Mesenchymal stem cell (in vitro differentiated cells and primary cell): Measurements from ENCODE around the gene HOMER2.

Experiments
- DNase-seq: peaks from one replicate; pipeline ENCODE4 v3.0.0-alpha.2; 2013
- H2AFZ ChIP-seq: one replicate; pipeline ENCODE4 v1.6.1; 2013; ENCODE audit warnings: low read depth, mild to moderate bottlenecking, control low read depth, inconsistent platforms, low read length, moderate library complexity
- H2AK5ac ChIP-seq: 2 replicates; pipeline ENCODE4 v1.6.1; 2013; ENCODE audit warnings: low read length, moderate library complexity, mild to moderate bottlenecking, inconsistent platforms; ENCODE audit not compliant: severe bottlenecking
- H2BK120ac ChIP-seq: one replicate; pipeline ENCODE4 v1.6.1; 2013; ENCODE audit warnings: low read depth, mild to moderate bottlenecking, inconsistent platforms, low read length, moderate library complexity
- H2BK12ac ChIP-seq, 2 experiments: one replicate each; pipeline ENCODE4 v1.6.1; 2013; ENCODE audit warnings: inconsistent platforms in 2 of 2, low read length in 2 of 2, mild to moderate bottlenecking in 2 of 2, moderate library complexity in 2 of 2, control low read depth in 1 of 2
- H2BK15ac ChIP-seq: one replicate; pipeline ENCODE4 v1.6.1; 2013; ENCODE audit warnings: mild to moderate bottlenecking, low read depth, inconsistent platforms; ENCODE audit not compliant: poor library complexity, severe bottlenecking
- H2BK5ac ChIP-seq: 2 replicates; pipeline ENCODE4 v1.6.1; 2013; ENCODE audit warnings: low read depth, mild to moderate bottlenecking, low read length, control low read depth, inconsistent platforms; ENCODE audit not compliant: poor library complexity, severe bottlenecking
- H3K14ac ChIP-seq, 2 experiments: one replicate each; pipeline ENCODE4 v1.6.1; 2013; ENCODE audit warnings: inconsistent platforms in 2 of 2, low read length in 2 of 2, control low read depth in 1 of 2, mild to moderate bottlenecking in 1 of 2, moderate library complexity in 1 of 2
- H3K18ac ChIP-seq, 2 experiments: one replicate each; pipeline ENCODE4 v1.6.1; 2013; ENCODE audit warnings: inconsistent platforms in 2 of 2, low read length in 2 of 2, control low read depth in 1 of 2, low read depth in 1 of 2, mild to moderate bottlenecking in 1 of 2
- H3K23ac ChIP-seq, 2 experiments: one replicate each; pipeline ENCODE4 v1.6.1; 2013; ENCODE audit warnings: inconsistent platforms in 2 of 2, low read length in 2 of 2, mild to moderate bottlenecking in 2 of 2, moderate library complexity in 2 of 2, control low read depth in 1 of 2
- H3K27ac ChIP-seq: 2 replicates; pipeline ENCODE4 v1.5.1; 2013; ENCODE audit warnings: mild to moderate bottlenecking, moderate library complexity, low read length, control low read depth, inconsistent platforms; ENCODE audit not compliant: poor library complexity, severe bottlenecking
- H3K27me3 ChIP-seq, 2 experiments: 2 replicates each; pipeline versions ENCODE4 v1.6.1 to v1.7.0; 2013; ENCODE audit warnings: low read length in 2 of 2, mild to moderate bottlenecking in 2 of 2, moderate library complexity in 2 of 2, control low read depth in 1 of 2, inconsistent platforms in 1 of 2; ENCODE audit not compliant: control insufficient read depth in 1 of 2, insufficient read depth in 1 of 2
- H3K36me3 ChIP-seq, 2 experiments: 2 replicates each; pipeline versions ENCODE4 v1.6.1 to v1.7.0; 2013; ENCODE audit warnings: low read length in 2 of 2, control low read depth in 1 of 2, inconsistent platforms in 1 of 2, low read depth in 1 of 2, mild to moderate bottlenecking in 1 of 2; ENCODE audit not compliant: insufficient read depth in 2 of 2, control insufficient read depth in 1 of 2
- H3K4ac ChIP-seq, 2 experiments: one replicate each; pipeline ENCODE4 v1.6.1; 2013; ENCODE audit warnings: inconsistent platforms in 2 of 2, low read length in 2 of 2, mild to moderate bottlenecking in 2 of 2, moderate library complexity in 2 of 2, control low read depth in 1 of 2, low read depth in 1 of 2
- H3K4me1 ChIP-seq: 2 replicates; pipeline ENCODE4 v1.6.1; 2013; ENCODE audit warnings: low read depth, low read length, control low read depth; ENCODE audit not compliant: control insufficient read depth, insufficient read depth
- H3K4me2 ChIP-seq: 2 replicates; pipeline ENCODE4 v1.6.1; 2013; ENCODE audit warnings: low read length, mild to moderate bottlenecking, inconsistent platforms; ENCODE audit not compliant: poor library complexity, severe bottlenecking
- H3K4me3 ChIP-seq, 2 experiments: 2 replicates each; pipeline versions ENCODE4 v1.5.1 to v1.7.0; 2013; ENCODE audit warnings: low read length in 2 of 2, mild to moderate bottlenecking in 2 of 2, control low read depth in 1 of 2, low read depth in 1 of 2; ENCODE audit not compliant: insufficient read depth in 1 of 2
- H3K79me1 ChIP-seq: replicated peaks from 2 replicates; pipeline ENCODE4 v1.6.1; 2013; ENCODE audit warnings: mild to moderate bottlenecking, control low read depth, low read length, inconsistent platforms; ENCODE audit not compliant: poor library complexity, severe bottlenecking
- H3K9ac ChIP-seq: 2 replicates; pipeline ENCODE4 v1.7.0; 2013; ENCODE audit warnings: mild to moderate bottlenecking, low read length, moderate library complexity
- H3K9me3 ChIP-seq: 2 replicates; pipeline ENCODE4 v1.7.0; 2013; ENCODE audit warnings: mild to moderate bottlenecking, low read length; ENCODE audit not compliant: control insufficient read depth
- H4K8ac ChIP-seq: one replicate; pipeline ENCODE4 v1.6.1; 2013; ENCODE audit warnings: inconsistent platforms, mild to moderate bottlenecking, low read length, moderate library complexity
- H4K91ac ChIP-seq: one replicate; pipeline ENCODE4 v1.6.1; 2013; ENCODE audit warnings: mild to moderate bottlenecking, low read length, inconsistent platforms
- WGBS: methylation state at CpG from one replicate; pipeline ENCODE4 v1.1.7; 2013; ENCODE audit warnings: mixed read lengths; 5-methylcytosine and 5-hydroxymethylcytosine counted together

The HOMER2 gene

DNA sequence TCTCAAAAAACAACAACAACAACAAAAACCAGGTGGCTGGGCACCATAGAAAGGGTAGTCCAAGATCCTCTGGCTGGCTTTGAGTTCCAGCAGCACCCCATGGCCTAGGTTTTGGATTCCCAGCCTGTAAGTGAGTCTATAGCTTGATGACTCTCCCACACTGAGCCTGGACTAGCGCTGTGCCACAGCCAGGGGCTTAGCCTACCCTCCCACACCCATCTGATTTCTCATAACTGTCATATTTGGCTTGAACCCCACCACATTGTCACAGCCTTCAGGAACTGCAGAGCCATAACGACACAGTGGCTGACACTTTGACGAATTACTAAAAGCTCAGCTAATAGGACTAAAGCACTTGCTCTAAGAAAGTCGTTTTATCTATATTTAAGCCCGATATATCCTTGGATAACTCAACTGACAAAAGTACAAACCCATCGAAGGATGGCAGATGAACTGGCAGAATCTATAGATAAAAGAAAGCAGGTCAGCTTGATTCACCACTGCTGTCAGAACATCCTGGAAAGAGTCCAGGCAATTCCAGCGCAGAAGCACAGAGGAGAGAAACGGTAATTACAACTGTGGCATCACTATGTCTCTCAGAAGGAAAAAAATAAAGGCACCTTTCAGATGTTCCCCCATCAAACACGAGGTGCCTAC, 62.1 kb downstream of the HOMER2 start:
- no peak for DNase-seq
- no peak overlapping the region for H3K4me3 ChIP-seq

DNA sequence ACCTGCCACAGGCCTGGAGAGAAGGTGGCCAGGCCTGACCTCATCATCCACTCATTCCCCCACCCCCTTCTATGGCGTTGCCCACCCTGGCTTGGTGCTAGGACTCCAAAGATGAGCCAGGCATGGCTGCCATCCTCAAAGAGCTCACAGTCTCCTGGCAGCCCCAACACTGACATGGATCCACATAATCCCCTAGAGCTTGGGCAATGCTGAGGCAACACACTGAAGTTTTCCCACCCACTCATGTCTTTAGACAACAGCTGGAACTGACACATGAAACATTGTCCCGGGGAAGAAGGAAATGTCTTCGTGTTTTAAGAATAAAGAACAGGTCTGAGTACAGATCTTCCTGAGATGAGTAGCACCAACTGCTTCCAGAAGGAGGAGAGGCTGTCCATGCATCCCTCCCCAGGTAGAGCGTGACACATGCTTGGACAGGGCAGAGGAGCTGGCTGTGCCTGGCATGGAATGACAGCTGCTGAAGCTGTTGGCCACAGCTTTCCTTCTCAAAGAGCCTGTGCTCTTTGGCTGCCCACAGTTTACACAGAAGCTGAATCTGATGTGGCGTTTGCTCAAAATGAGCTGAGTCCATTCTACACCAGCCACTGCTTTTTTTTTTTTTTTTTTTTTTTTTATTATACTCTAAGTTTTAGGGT, 70.1 kb downstream of the HOMER2 start:
- peaks cover 0 to 9% of the 10 kb centered on the region in 2 experiments for H3K27me3 ChIP-seq
- peak overlapping the region in 1 of 2 experiments; percentile 9 for H3K23ac ChIP-seq
- H3K14ac ChIP-seq: no peak overlapping the region
- H3K18ac ChIP-seq: no peak overlapping the region
- H3K4me3 ChIP-seq: no peak overlapping the region
- no peak overlapping the region for H2AK5ac ChIP-seq
- H3K36me3 ChIP-seq: no peaks in the 10 kb centered on the region
- H3K9me3 ChIP-seq: no peaks in the 10 kb centered on the region
- no peaks in the 10 kb centered on the region for H3K79me1 ChIP-seq
- no peaks in the 10 kb centered on the region for H3K4me1 ChIP-seq
- no peak overlapping the region for H4K8ac ChIP-seq
- DNase-seq: no peak
- H4K91ac ChIP-seq: no peak overlapping the region
- H2BK12ac ChIP-seq: no peak overlapping the region
- 69% methylated on average over 4 of the region's 5 CpGs for WGBS
- no peak overlapping the region for H3K4ac ChIP-seq
- H3K4me2 ChIP-seq: no peak overlapping the region
- no peak overlapping the region for H2BK5ac ChIP-seq
- H2AFZ ChIP-seq: no peak overlapping the region
- no peak overlapping the region for H2BK15ac ChIP-seq
- no peak overlapping the region for H3K9ac ChIP-seq
- no peak overlapping the region for H3K27ac ChIP-seq
- H2BK120ac ChIP-seq: no peak overlapping the region

More for the DNA sequence above, 62.1 kb downstream of the HOMER2 start:
- Histone ChIP-seq H2BK120ac (no peak overlapping the region), H3K27ac (no peak overlapping the region), H2AFZ (no peak overlapping the region), H3K79me1 (no peaks in the 10 kb centered on the region), H2BK15ac (no peak overlapping the region), H3K9ac (no peak overlapping the region), H3K9me3 (no peaks in the 10 kb centered on the region), H2AK5ac (no peak overlapping the region), H3K4me1 (no peaks in the 10 kb centered on the region), H3K18ac (no peak overlapping the region), H3K14ac (peak overlapping the region in 1 of 2 experiments; percentile 48), H2BK5ac (no peak overlapping the region), H3K4me2 (no peak overlapping the region), H4K91ac (no peak overlapping the region), H2BK12ac (no peak overlapping the region), H3K4ac (no peak overlapping the region), H3K36me3 (peaks cover 0 to 4% of the 10 kb centered on the region in 2 experiments), H4K8ac (no peak overlapping the region), H3K27me3 (peaks cover 0 to 3% of the 10 kb centered on the region in 2 experiments), H3K23ac (no peak overlapping the region)
- WGBS: 78% methylated on average over 9 of the region's 9 CpGs

DNA sequence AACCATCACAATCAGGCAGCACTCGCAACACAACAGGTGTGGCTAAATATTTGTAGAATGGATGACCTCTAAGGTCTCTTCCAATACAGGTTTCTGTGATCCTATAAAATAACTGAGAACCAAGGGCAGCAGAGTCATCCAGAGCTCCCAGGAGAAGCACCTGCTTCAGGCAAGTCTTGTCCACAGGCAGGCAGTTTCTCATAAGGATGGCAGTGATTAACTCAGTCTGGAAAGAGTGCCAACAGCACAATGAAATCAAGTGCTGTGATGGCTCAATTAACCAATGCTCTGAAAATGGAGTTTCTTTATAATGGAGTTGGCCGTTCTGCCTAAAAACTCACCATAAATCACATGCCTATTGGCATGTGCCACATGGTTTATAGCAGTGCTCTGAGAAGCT, 70.8 kb downstream of the HOMER2 start:
- no peak overlapping the region for H2BK120ac ChIP-seq
- no peak overlapping the region for H3K9ac ChIP-seq
- H3K79me1 ChIP-seq: no peaks in the 10 kb centered on the region
- no peak overlapping the region for H3K18ac ChIP-seq
- H3K14ac ChIP-seq: no peak overlapping the region
- H4K8ac ChIP-seq: no peak overlapping the region
- H2BK12ac ChIP-seq: no peak overlapping the region
- peak overlapping the region in 1 of 2 experiments; percentile 9 for H3K23ac ChIP-seq
- H3K36me3 ChIP-seq: no peaks in the 10 kb centered on the region
- H3K9me3 ChIP-seq: no peaks in the 10 kb centered on the region
- no peaks in the 10 kb centered on the region for H3K4me1 ChIP-seq
- H2BK5ac ChIP-seq: no peak overlapping the region
- H3K27ac ChIP-seq: no peak overlapping the region
- no peak overlapping the region for H2AFZ ChIP-seq
- H3K4ac ChIP-seq: no peak overlapping the region
- H3K27me3 ChIP-seq: peaks cover 0 to 9% of the 10 kb centered on the region in 2 experiments
- H2BK15ac ChIP-seq: no peak overlapping the region
- no peak overlapping the region for H3K4me2 ChIP-seq
- 80% methylated on average over 1 of the region's 2 CpGs for WGBS
- no peak for DNase-seq
- no peak overlapping the region for H2AK5ac ChIP-seq
- H3K4me3 ChIP-seq: no peak overlapping the region
- H4K91ac ChIP-seq: no peak overlapping the region

DNA sequence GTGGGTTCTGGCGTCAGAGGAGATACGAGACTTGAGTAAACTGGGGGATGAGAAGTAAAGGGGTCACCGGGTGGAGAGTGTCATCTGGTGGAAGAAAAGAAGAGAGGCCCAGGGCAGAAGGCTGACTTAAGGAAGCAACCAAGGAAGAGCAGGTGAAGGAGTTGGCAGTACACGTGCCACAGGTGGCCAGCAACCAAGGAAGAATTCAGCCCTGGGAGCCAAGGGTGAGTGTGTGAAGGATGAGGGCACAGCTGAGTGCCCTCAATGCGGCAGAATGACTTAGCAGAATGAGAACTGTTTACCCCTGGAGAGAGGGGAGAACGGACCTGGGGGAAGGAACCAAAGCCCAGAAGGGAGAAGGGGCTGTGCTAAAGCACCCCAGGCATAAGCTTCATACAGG, 71.8 kb downstream of the HOMER2 start:
- no peaks in the 10 kb centered on the region for H3K9me3 ChIP-seq
- DNase-seq: no peak
- no peak overlapping the region for H2BK12ac ChIP-seq
- no peak overlapping the region for H3K23ac ChIP-seq
- peak overlapping the region; percentile 24 for H4K8ac ChIP-seq
- H3K4me3 ChIP-seq: no peak overlapping the region
- H3K9ac ChIP-seq: no peak overlapping the region
- no peak overlapping the region for H3K18ac ChIP-seq
- no peak overlapping the region for H4K91ac ChIP-seq
- H2BK15ac ChIP-seq: no peak overlapping the region
- H3K36me3 ChIP-seq: no peaks in the 10 kb centered on the region
- H3K14ac ChIP-seq: no peak overlapping the region
- H2BK5ac ChIP-seq: no peak overlapping the region
- H3K4me2 ChIP-seq: no peak overlapping the region
- no peak overlapping the region for H3K4ac ChIP-seq
- no peak overlapping the region for H2AFZ ChIP-seq
- H2BK120ac ChIP-seq: no peak overlapping the region
- no peak overlapping the region for H3K27ac ChIP-seq
- peaks cover 2% of the 10 kb centered on the region for H3K4me1 ChIP-seq
- H3K79me1 ChIP-seq: no peaks in the 10 kb centered on the region
- H2AK5ac ChIP-seq: no peak overlapping the region
- WGBS: 74% methylated on average over 5 of the region's 6 CpGs
- peaks cover 0 to 9% of the 10 kb centered on the region in 2 experiments for H3K27me3 ChIP-seq
